Coronary artery (tissue), 2 donors: ENCODE data around the gene ATF1.

Experiments used
- DNase-seq: peaks from one replicate; pipeline ENCODE4 v3.0.0-alpha.2; 2017; ENCODE audit warnings: low spot score
- H3K27ac ChIP-seq, 2 donors: fragments of 200-600 bp; sonication (generic); one replicate each; pipeline ENCODE4 v1.5.1; 2016 to 2019
- H3K4me3 ChIP-seq: fragments of 200-600 bp; sonication (generic); 2 replicates; pipeline ENCODE4 v1.5.1; 2016; ENCODE audit warnings: mild to moderate bottlenecking, moderate library complexity
- TF ChIP-seq, protein P1 (sequence below): fragments of 200-600 bp; sonication (generic); IDR thresholded peaks from one replicate; pipeline ENCODE4 v1.5.1; 2019; ENCODE audit warnings: antibody characterized with exemption

The ATF1 gene

GRCh38 chr12:50749459-50749882, 14.4 kb upstream of the ATF1 start:
- no peak for DNase-seq
- no peak overlapping the region for H3K27ac ChIP-seq
- TF ChIP-seq, protein P1, sequence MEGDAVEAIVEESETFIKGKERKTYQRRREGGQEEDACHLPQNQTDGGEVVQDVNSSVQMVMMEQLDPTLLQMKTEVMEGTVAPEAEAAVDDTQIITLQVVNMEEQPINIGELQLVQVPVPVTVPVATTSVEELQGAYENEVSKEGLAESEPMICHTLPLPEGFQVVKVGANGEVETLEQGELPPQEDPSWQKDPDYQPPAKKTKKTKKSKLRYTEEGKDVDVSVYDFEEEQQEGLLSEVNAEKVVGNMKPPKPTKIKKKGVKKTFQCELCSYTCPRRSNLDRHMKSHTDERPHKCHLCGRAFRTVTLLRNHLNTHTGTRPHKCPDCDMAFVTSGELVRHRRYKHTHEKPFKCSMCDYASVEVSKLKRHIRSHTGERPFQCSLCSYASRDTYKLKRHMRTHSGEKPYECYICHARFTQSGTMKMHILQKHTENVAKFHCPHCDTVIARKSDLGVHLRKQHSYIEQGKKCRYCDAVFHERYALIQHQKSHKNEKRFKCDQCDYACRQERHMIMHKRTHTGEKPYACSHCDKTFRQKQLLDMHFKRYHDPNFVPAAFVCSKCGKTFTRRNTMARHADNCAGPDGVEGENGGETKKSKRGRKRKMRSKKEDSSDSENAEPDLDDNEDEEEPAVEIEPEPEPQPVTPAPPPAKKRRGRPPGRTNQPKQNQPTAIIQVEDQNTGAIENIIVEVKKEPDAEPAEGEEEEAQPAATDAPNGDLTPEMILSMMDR, result no peak

GRCh38 chr12:50750366-50750765, 13.5 kb upstream of the ATF1 start:
- H3K27ac ChIP-seq, result no peak overlapping the region
- H3K4me3 ChIP-seq, result no peak overlapping the region
- DNase-seq, result no peak
- TF ChIP-seq, protein P1, result no peak

More at GRCh38 chr12:50749459-50749882, 14.4 kb upstream of the ATF1 start:
- H3K4me3 ChIP-seq, result no peak overlapping the region

DNA sequence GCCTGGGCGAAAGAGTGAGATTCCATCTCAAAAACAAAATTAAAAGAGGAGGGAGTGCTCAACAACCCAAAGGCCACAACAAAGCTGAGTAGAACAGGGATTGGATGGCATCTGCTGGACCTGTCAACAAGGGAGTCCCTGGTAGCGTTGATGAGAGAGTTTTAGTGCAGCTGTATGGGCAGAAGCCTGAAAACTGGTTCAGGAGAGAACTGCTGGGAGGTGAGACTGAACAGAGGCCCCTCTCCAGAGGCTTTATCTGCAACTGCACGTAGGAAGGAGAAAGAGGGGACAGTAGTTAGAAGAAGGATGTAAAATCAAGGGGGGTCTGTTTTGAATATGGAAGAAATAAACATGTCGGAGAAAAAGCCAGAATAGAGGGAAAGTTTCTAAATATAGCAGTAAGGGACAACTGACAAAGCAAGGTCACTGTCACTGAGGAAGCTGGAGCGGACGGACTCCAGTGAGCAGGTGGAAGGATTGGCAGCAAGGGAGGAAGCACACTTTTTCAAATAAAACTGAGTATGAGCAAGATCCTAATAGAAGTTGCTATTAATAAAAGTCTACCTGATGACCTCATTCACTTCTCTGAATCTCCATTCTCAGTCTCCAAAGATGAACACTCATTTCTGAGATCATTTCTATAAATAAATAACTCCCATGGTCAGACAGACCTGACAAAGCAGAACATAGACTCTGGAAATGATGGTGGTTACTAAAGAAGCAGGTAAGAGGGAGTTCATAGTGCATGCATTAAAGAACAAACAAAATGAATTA, 11.8 kb upstream of the ATF1 start:
- no peak for DNase-seq
- H3K27ac ChIP-seq, result no peak overlapping the region
- TF ChIP-seq, protein P1, result no peak
- no peak overlapping the region for H3K4me3 ChIP-seq

- Histone ChIP-seq H3K27ac (no peak overlapping the region), H3K4me3 (no peak overlapping the region)
- no peak for DNase-seq
- TF ChIP-seq, protein P1, result no peak
These were observed 10.6 kb upstream of the ATF1 start for GRCh38 chr12:50753232-50753769.

GRCh38 chr12:50764286-50765094, 589 bp downstream of the ATF1 start:
- TF ChIP-seq, protein P1, result no peak
- peak; percentile 82 for DNase-seq
- peak overlapping the region; percentile 99 for H3K4me3 ChIP-seq
- H3K27ac ChIP-seq, result peak overlapping the region; percentile 96 to 100

GRCh38 chr12:50765095-50765911, 1.4 kb downstream of the ATF1 start:
- H3K4me3 ChIP-seq, result peak overlapping the region; percentile 99
- TF ChIP-seq, protein P1, result peak; percentile 28
- peak overlapping the region; percentile 96 to 100 for H3K27ac ChIP-seq
- no peak for DNase-seq
